ENCODE measurements around the gene CNBD2.
"Not testable (repeated sequence)": the region's sequence is repeated elsewhere in the genome, so short reads cannot be mapped to it uniquely, and the experiment has no call there.

Gene CNBD2

GRCh38 chr20:35959291-35959690, 9.1 kb upstream of the CNBD2 start:
- not testable (repeated sequence) for H3K14ac ChIP-seq (ENCODE audit: low read length)
- WGBS, 2 donors (ENCODE audit: extremely low coverage in 2 of 2, insufficient read length in 2 of 2, insufficient replicate concordance in 1 of 2), result no CpG with 5 or more reads among the region's 6 CpGs

GRCh38 chr20:35963878-35964277, 4.5 kb upstream of the CNBD2 start:
- H3K4me3 ChIP-seq (ENCODE audit: low read length in 2 of 2), result no peak overlapping the region
- no peak overlapping the region for H3K18ac ChIP-seq (ENCODE audit: low read length)
- no peak overlapping the region for H2BK12ac ChIP-seq (ENCODE audit: low read length)
- no peaks in the 10 kb centered on the region for H3K79me1 ChIP-seq (ENCODE audit: low read depth, low read length)
- H3K4me2 ChIP-seq (ENCODE audit: insufficient read depth, low read length, poor library complexity, severe bottlenecking), result no peak overlapping the region
- no peaks in the 10 kb centered on the region for H3K9me3 ChIP-seq (replicated peaks in 1 of 2; ENCODE audit: control insufficient read depth in 2 of 2, insufficient read depth in 1 of 2, low read depth in 1 of 2, low read length in 2 of 2)
- no peak for DNase-seq (ENCODE audit: low spot score)
- H3K14ac ChIP-seq (ENCODE audit: low read length), result no peak overlapping the region
- H4K91ac ChIP-seq (ENCODE audit: low read depth, low read length, poor library complexity), result no peak overlapping the region
- no CpG with 5 or more reads among the region's 4 CpGs for WGBS, 2 donors (ENCODE audit: extremely low coverage in 2 of 2, insufficient read length in 2 of 2, insufficient replicate concordance in 1 of 2)
- H3K27ac ChIP-seq (replicated peaks; ENCODE audit: low read length), result no peak overlapping the region
- no peak overlapping the region for H3K9ac ChIP-seq (ENCODE audit: low read depth, low read length, poor library complexity)
- H3K4ac ChIP-seq (ENCODE audit: low read length), result no peak overlapping the region
- H2BK15ac ChIP-seq (ENCODE audit: low read length), result no peak overlapping the region
- H2AK5ac ChIP-seq (ENCODE audit: low read depth, low read length), result no peak overlapping the region
- H2BK120ac ChIP-seq (ENCODE audit: low read depth, low read length), result no peak overlapping the region
- no peak overlapping the region for H2AFZ ChIP-seq (ENCODE audit: low read length)
- H3K36me3 ChIP-seq (replicated peaks in 1 of 2; ENCODE audit: control insufficient read depth in 2 of 2, insufficient read depth in 2 of 2, low read length in 2 of 2), result no peaks in the 10 kb centered on the region
- no peak overlapping the region for H2BK5ac ChIP-seq (ENCODE audit: low read length)
- no peaks in the 10 kb centered on the region for H3K4me1 ChIP-seq (ENCODE audit: control insufficient read depth in 2 of 2, insufficient read depth in 1 of 2, low read depth in 1 of 2, low read length in 2 of 2)
- H3K23ac ChIP-seq (ENCODE audit: low read depth, low read length, poor library complexity), result no peak overlapping the region
- no peak overlapping the region for H4K8ac ChIP-seq (ENCODE audit: low read depth, low read length)
- H3K27me3 ChIP-seq (ENCODE audit: control insufficient read depth in 3 of 3, insufficient read depth in 3 of 3, low read depth in 1 of 3, low read length in 3 of 3), result no peaks in the 10 kb centered on the region

More at GRCh38 chr20:35959291-35959690, 9.1 kb upstream of the CNBD2 start:
- not testable (repeated sequence) for H2BK5ac ChIP-seq (ENCODE audit: low read length); H3K27ac ChIP-seq (replicated peaks; ENCODE audit: low read length); H3K36me3 ChIP-seq (replicated peaks in 1 of 2; ENCODE audit: control insufficient read depth in 2 of 2, insufficient read depth in 2 of 2, low read length in 2 of 2); H4K91ac ChIP-seq (ENCODE audit: low read depth, low read length, poor library complexity); H4K8ac ChIP-seq (ENCODE audit: low read depth, low read length); H2BK15ac ChIP-seq (ENCODE audit: low read length); H2BK120ac ChIP-seq (ENCODE audit: low read depth, low read length); H2BK12ac ChIP-seq (ENCODE audit: low read length); H3K4ac ChIP-seq (ENCODE audit: low read length); DNase-seq (ENCODE audit: low spot score); H3K9ac ChIP-seq (ENCODE audit: low read depth, low read length, poor library complexity); H3K4me3 ChIP-seq (ENCODE audit: low read length in 2 of 2); H3K4me1 ChIP-seq (ENCODE audit: control insufficient read depth in 2 of 2, insufficient read depth in 1 of 2, low read depth in 1 of 2, low read length in 2 of 2); H3K23ac ChIP-seq (ENCODE audit: low read depth, low read length, poor library complexity); H3K4me2 ChIP-seq (ENCODE audit: insufficient read depth, low read length, poor library complexity, severe bottlenecking); H3K18ac ChIP-seq (ENCODE audit: low read length); H3K9me3 ChIP-seq (replicated peaks in 1 of 2; ENCODE audit: control insufficient read depth in 2 of 2, insufficient read depth in 1 of 2, low read depth in 1 of 2, low read length in 2 of 2); H3K27me3 ChIP-seq (ENCODE audit: control insufficient read depth in 3 of 3, insufficient read depth in 3 of 3, low read depth in 1 of 3, low read length in 3 of 3); H3K79me1 ChIP-seq (ENCODE audit: low read depth, low read length); H2AK5ac ChIP-seq (ENCODE audit: low read depth, low read length); H2AFZ ChIP-seq (ENCODE audit: low read length)

- no peak overlapping the region for H2BK12ac ChIP-seq (ENCODE audit: low read length)
- H4K91ac ChIP-seq (ENCODE audit: low read depth, low read length, poor library complexity), result no peak overlapping the region
- no peak overlapping the region for H2BK5ac ChIP-seq (ENCODE audit: low read length)
- no peak overlapping the region for H3K4ac ChIP-seq (ENCODE audit: low read length)
- H3K18ac ChIP-seq (ENCODE audit: low read length), result no peak overlapping the region
- no peak overlapping the region for H3K23ac ChIP-seq (ENCODE audit: low read depth, low read length, poor library complexity)
- H3K27ac ChIP-seq (replicated peaks; ENCODE audit: low read length), result no peak overlapping the region
- H3K4me2 ChIP-seq (ENCODE audit: insufficient read depth, low read length, poor library complexity, severe bottlenecking), result no peak overlapping the region
- H3K4me1 ChIP-seq (ENCODE audit: control insufficient read depth in 2 of 2, insufficient read depth in 1 of 2, low read depth in 1 of 2, low read length in 2 of 2), result no peaks in the 10 kb centered on the region
- no CpG with 5 or more reads among the region's 1 CpG for WGBS, 2 donors (ENCODE audit: extremely low coverage in 2 of 2, insufficient read length in 2 of 2, insufficient replicate concordance in 1 of 2)
- H3K9ac ChIP-seq (ENCODE audit: low read depth, low read length, poor library complexity), result no peak overlapping the region
- H2BK120ac ChIP-seq (ENCODE audit: low read depth, low read length), result no peak overlapping the region
- no peaks in the 10 kb centered on the region for H3K79me1 ChIP-seq (ENCODE audit: low read depth, low read length)
- H3K4me3 ChIP-seq (ENCODE audit: low read length in 2 of 2), result no peak overlapping the region
- no peak overlapping the region for H2BK15ac ChIP-seq (ENCODE audit: low read length)
- no peak overlapping the region for H2AK5ac ChIP-seq (ENCODE audit: low read depth, low read length)
- H3K14ac ChIP-seq (ENCODE audit: low read length), result no peak overlapping the region
- H4K8ac ChIP-seq (ENCODE audit: low read depth, low read length), result no peak overlapping the region
- DNase-seq (ENCODE audit: low spot score), result no peak
- no peak overlapping the region for H2AFZ ChIP-seq (ENCODE audit: low read length)
- no peaks in the 10 kb centered on the region for H3K36me3 ChIP-seq (replicated peaks in 1 of 2; ENCODE audit: control insufficient read depth in 2 of 2, insufficient read depth in 2 of 2, low read length in 2 of 2)
- peaks cover 0 to 3% of the 10 kb centered on the region in 2 donors for H3K9me3 ChIP-seq (replicated peaks in 1 of 2; ENCODE audit: control insufficient read depth in 2 of 2, insufficient read depth in 1 of 2, low read depth in 1 of 2, low read length in 2 of 2)
- H3K27me3 ChIP-seq (ENCODE audit: control insufficient read depth in 3 of 3, insufficient read depth in 3 of 3, low read depth in 1 of 3, low read length in 3 of 3), result no peaks in the 10 kb centered on the region
Measured at GRCh38 chr20:35968930-35969329, 540 bp downstream of the CNBD2 start.

- no peak overlapping the region for H4K91ac ChIP-seq (ENCODE audit: low read depth, low read length, poor library complexity)
- no CpG with 5 or more reads among the region's 2 CpGs for WGBS, 2 donors (ENCODE audit: extremely low coverage in 2 of 2, insufficient read length in 2 of 2, insufficient replicate concordance in 1 of 2)
- H3K4me1 ChIP-seq (ENCODE audit: control insufficient read depth in 2 of 2, insufficient read depth in 1 of 2, low read depth in 1 of 2, low read length in 2 of 2), result peaks cover 0 to 2% of the 10 kb centered on the region in 2 donors
- no peak overlapping the region for H2AFZ ChIP-seq (ENCODE audit: low read length)
- no peak overlapping the region for H3K4me3 ChIP-seq (ENCODE audit: low read length in 2 of 2)
- H3K23ac ChIP-seq (ENCODE audit: low read depth, low read length, poor library complexity), result no peak overlapping the region
- no peak overlapping the region for H3K4me2 ChIP-seq (ENCODE audit: insufficient read depth, low read length, poor library complexity, severe bottlenecking)
- H3K9me3 ChIP-seq (replicated peaks in 1 of 2; ENCODE audit: control insufficient read depth in 2 of 2, insufficient read depth in 1 of 2, low read depth in 1 of 2, low read length in 2 of 2), result peaks cover 2 to 3% of the 10 kb centered on the region in 2 donors
- H3K27me3 ChIP-seq (ENCODE audit: control insufficient read depth in 3 of 3, insufficient read depth in 3 of 3, low read depth in 1 of 3, low read length in 3 of 3), result peaks cover 0 to 3% (median 0%) of the 10 kb centered on the region in 3 experiments
- no peak overlapping the region for H2BK120ac ChIP-seq (ENCODE audit: low read depth, low read length)
- H3K18ac ChIP-seq (ENCODE audit: low read length), result no peak overlapping the region
- no peak overlapping the region for H2BK12ac ChIP-seq (ENCODE audit: low read length)
- no peak overlapping the region for H4K8ac ChIP-seq (ENCODE audit: low read depth, low read length)
- no peak overlapping the region for H2BK5ac ChIP-seq (ENCODE audit: low read length)
- DNase-seq (ENCODE audit: low spot score), result no peak
- no peak overlapping the region for H3K4ac ChIP-seq (ENCODE audit: low read length)
- H2AK5ac ChIP-seq (ENCODE audit: low read depth, low read length), result no peak overlapping the region
- H3K9ac ChIP-seq (ENCODE audit: low read depth, low read length, poor library complexity), result no peak overlapping the region
- H3K27ac ChIP-seq (replicated peaks; ENCODE audit: low read length), result no peak overlapping the region
- no peak overlapping the region for H3K14ac ChIP-seq (ENCODE audit: low read length)
- H3K79me1 ChIP-seq (ENCODE audit: low read depth, low read length), result no peaks in the 10 kb centered on the region
- H3K36me3 ChIP-seq (replicated peaks in 1 of 2; ENCODE audit: control insufficient read depth in 2 of 2, insufficient read depth in 2 of 2, low read length in 2 of 2), result no peaks in the 10 kb centered on the region
- H2BK15ac ChIP-seq (ENCODE audit: low read length), result no peak overlapping the region
Measured at GRCh38 chr20:35971981-35972380, 3.6 kb downstream of the CNBD2 start.

Data from neuronal stem cell (in vitro differentiated cells).